Osteocyte (in vitro differentiated cells): ENCODE data around the gene ZC3H15. TPM values are rescaled to one million over a fixed set of nuclear protein-coding genes. Genes with fewer than 3 reads are reported as not detected.
A peak's percentile ranks its signal among the peaks of the same experiment; 100 is the strongest.

Experiments
- DNase-seq: peaks from one replicate; pipeline ENCODE4 v3.0.0; 2021; ENCODE audit warnings: mixed read lengths; ENCODE audit not compliant: unreplicated experiment; ENCODE audit errors: extremely low spot score
- H3K27ac Mint-ChIP-seq: one replicate; pipeline ENCODE4 v1.8.0; 2021; ENCODE audit warnings: mild to moderate bottlenecking, mixed read lengths; ENCODE audit not compliant: unreplicated experiment
- H3K27me3 Mint-ChIP-seq: one replicate; pipeline ENCODE4 v1.8.0; 2021; ENCODE audit warnings: mixed read lengths; ENCODE audit not compliant: unreplicated experiment
- H3K36me3 Mint-ChIP-seq: one replicate; pipeline ENCODE4 v1.8.0; 2021; ENCODE audit warnings: mixed read lengths; ENCODE audit not compliant: unreplicated experiment
- H3K4me1 Mint-ChIP-seq: one replicate; pipeline ENCODE4 v1.8.0; 2021; ENCODE audit warnings: mixed read lengths; ENCODE audit not compliant: unreplicated experiment
- H3K4me3 Mint-ChIP-seq: one replicate; pipeline ENCODE4 v1.8.0; 2021; ENCODE audit warnings: mild to moderate bottlenecking, moderate library complexity, mixed read lengths; ENCODE audit not compliant: unreplicated experiment
- H3K9me3 Mint-ChIP-seq: one replicate; pipeline ENCODE4 v1.8.0; 2021; ENCODE audit warnings: mixed read lengths; ENCODE audit not compliant: unreplicated experiment
- total RNA-seq: library from RNA; stranded (reverse); gene quantifications from 2 replicates; pipeline ENCODE4 v1.2.1, GENCODE V29; 2021
- TF ChIP-seq, protein P1 (sequence below): fragments of 200-600 bp; sonication (generic); IDR thresholded peaks from 2 replicates; pipeline ENCODE4 v1.5.0; 2021; ENCODE audit warnings: antibody characterized with exemption, mild to moderate bottlenecking, moderate library complexity

ZC3H15 gene
- total RNA-seq, 1 donor from 2014 or later: 43.7 TPM

DNA sequence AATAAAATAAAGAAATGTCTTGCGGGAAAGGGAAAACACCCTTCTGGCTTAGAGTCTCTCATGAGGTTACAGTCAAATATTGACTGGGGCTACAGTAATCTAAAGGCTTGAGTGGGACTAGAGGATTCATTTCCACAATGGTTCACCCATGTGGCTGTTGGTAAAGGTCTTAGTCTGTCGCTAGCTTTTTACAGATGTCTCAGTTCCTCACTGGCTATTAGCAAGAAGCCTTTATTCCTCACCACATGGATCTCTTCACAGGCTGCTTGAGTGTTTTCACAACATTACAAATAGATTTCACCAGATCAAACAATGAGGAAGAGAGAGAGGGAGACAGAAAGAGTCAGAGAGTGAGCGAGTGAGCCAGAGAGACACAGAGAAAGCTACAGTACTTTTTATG, 8.3 kb upstream of the ZC3H15 start:
- no peak overlapping the region for H3K4me3 Mint-ChIP-seq
- H3K27me3 Mint-ChIP-seq: no peaks in the 10 kb centered on the region
- TF ChIP-seq, protein P1, sequence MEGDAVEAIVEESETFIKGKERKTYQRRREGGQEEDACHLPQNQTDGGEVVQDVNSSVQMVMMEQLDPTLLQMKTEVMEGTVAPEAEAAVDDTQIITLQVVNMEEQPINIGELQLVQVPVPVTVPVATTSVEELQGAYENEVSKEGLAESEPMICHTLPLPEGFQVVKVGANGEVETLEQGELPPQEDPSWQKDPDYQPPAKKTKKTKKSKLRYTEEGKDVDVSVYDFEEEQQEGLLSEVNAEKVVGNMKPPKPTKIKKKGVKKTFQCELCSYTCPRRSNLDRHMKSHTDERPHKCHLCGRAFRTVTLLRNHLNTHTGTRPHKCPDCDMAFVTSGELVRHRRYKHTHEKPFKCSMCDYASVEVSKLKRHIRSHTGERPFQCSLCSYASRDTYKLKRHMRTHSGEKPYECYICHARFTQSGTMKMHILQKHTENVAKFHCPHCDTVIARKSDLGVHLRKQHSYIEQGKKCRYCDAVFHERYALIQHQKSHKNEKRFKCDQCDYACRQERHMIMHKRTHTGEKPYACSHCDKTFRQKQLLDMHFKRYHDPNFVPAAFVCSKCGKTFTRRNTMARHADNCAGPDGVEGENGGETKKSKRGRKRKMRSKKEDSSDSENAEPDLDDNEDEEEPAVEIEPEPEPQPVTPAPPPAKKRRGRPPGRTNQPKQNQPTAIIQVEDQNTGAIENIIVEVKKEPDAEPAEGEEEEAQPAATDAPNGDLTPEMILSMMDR: no peak
- no peak overlapping the region for H3K27ac Mint-ChIP-seq
- H3K4me1 Mint-ChIP-seq: no peaks in the 10 kb centered on the region
- DNase-seq: no peak
- no peaks in the 10 kb centered on the region for H3K36me3 Mint-ChIP-seq
- no peaks in the 10 kb centered on the region for H3K9me3 Mint-ChIP-seq

DNA sequence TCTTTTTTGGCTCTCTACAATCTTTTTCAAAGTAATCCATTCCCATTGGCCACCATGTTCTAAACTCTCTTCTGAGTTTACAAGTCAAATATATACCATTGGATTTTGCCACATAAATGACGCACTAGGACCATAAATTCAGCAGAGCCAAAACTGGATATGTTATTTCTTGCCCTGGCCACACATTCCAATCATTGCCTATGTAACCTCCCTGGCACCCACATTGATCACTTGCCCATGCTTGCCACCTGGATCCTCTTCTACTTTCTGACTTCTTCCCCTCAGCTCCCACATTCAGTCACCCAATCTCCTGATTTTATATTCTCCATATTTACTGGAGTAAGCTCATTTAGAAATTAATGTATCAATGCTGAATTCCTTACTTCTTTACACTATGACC, 5.1 kb upstream of the ZC3H15 start:
- H3K9me3 Mint-ChIP-seq: no peaks in the 10 kb centered on the region
- H3K27me3 Mint-ChIP-seq: no peaks in the 10 kb centered on the region
- peaks cover 13% of the 10 kb centered on the region for H3K4me1 Mint-ChIP-seq
- no peak overlapping the region for H3K4me3 Mint-ChIP-seq
- no peaks in the 10 kb centered on the region for H3K36me3 Mint-ChIP-seq
- no peak for DNase-seq
- TF ChIP-seq, protein P1: no peak
- no peak overlapping the region for H3K27ac Mint-ChIP-seq

DNA sequence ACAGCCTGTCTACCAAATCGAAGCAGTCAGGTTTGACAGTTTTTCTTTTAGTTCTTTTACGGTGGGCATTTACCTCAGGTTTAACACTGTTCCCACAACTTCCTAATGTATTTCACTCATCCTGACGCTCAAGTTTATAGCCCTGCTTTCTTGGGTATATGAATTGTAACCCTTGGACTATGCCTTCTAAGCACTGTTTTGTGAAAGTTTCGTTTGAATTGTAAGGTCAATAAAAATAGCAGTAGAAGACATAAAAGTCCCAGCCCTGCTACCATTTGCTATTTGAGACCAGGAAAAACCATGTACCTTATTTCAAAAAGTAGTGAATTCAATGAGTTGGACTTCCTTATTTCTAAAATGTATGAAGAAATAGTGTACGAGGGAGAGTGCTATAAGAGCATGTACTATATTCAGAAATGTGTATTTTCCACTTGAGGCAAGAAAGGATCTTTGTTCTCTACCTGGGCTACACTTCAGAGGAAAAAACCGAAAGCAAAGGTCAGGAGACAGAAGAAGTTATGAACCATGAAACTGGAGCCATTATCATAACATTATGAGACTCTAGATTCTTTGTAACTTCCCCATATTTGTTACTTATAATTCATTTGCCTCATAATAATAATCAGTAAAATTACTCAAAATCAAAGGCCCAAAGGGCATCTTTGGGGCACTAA, 1.9 kb upstream of the ZC3H15 start:
- no peak for DNase-seq
- Mint-ChIP-seq H3K27me3 (no peaks in the 10 kb centered on the region), H3K9me3 (no peaks in the 10 kb centered on the region), H3K4me1 (peaks cover 30% of the 10 kb centered on the region), H3K27ac (peak overlapping the region; percentile 32), H3K4me3 (peak overlapping the region; percentile 47), H3K36me3 (no peaks in the 10 kb centered on the region)
- TF ChIP-seq, protein P1: no peak

DNA sequence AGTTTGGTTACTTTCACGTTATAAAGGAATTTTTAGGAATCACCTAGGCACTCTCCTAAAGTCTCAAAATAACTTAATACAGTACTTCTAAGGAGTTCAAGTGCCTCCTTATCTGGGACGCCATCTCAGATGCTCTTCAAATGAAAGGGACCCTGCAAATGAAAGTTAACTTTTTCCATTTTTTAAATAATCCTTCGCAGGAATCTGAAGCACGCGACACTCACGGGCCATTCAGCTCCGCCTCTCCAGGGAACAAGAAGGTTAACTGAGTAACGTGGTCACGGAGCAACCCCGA, 537 bp upstream of the ZC3H15 start:
- Mint-ChIP-seq H3K4me3 (peak overlapping the region; percentile 99), H3K4me1 (peaks cover 35% of the 10 kb centered on the region), H3K27me3 (no peaks in the 10 kb centered on the region), H3K36me3 (no peaks in the 10 kb centered on the region), H3K9me3 (no peaks in the 10 kb centered on the region), H3K27ac (peak overlapping the region; percentile 99)
- no peak for DNase-seq
- TF ChIP-seq, protein P1: no peak

DNA sequence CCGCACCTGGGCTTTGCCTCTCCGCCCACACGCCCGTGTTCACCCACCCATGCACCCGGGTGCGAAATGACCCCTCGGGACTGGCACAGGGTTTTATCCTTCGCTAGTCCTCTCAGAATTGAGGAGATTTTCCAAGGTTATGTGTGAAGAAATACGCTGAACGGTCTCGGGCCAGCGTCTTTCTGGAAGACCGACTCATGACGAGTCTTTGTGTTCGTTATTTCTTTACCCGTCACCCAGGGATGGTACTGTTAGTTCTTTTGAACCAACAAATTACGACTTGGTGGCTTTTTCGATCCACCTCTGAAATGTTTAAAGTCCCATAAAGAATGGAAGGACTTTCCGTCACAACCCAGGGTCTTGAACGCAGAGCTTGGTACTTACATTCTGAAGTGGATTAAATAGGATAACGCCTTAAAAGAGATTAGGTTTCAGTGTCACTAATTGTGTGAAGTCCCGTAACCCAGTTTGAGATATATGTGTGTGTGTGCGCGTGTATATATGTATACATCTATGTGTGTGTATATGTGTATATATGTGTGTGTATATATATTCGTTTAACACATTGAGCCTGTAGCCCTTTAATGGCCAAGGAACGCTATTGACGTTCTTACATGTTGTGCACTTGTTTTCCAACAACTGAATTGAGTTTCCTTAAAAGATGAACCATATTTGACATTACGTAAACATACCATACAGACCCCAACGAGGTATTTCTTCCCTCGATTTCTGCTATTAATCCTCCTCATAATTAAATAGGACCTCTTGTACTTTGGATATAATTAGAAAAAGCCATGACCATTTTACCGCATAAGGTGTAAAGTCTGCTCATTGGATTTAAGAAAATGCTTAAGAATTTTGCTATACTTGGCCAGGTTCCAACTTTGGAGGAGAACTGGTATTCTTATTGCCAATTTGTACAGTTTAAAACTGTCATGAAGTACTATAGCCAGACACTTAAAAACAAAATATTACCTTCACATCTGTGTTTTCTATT, 889 bp downstream of the ZC3H15 start:
- Mint-ChIP-seq H3K27me3 (no peaks in the 10 kb centered on the region), H3K4me1 (peaks cover 44% of the 10 kb centered on the region), H3K36me3 (no peaks in the 10 kb centered on the region), H3K9me3 (no peaks in the 10 kb centered on the region), H3K27ac (peak overlapping the region; percentile 99), H3K4me3 (peak overlapping the region; percentile 99)
- TF ChIP-seq, protein P1: no peak
- no peak for DNase-seq
